Parathyroid adenoma (tissue), 2 donors: Measurements from ENCODE around the gene GPANK1.

Experiments
- H2AFZ ChIP-seq: fragments of 300-600 bp; sonication (generic); one replicate; pipeline ENCODE4 v1.7.0; 2017; ENCODE audit warnings: antibody characterized with exemption, mild to moderate bottlenecking
- H3K27ac ChIP-seq: fragments of 300-600 bp; sonication (generic); one replicate; pipeline ENCODE4 v1.7.0; 2017
- H3K27me3 ChIP-seq: fragments of 300-600 bp; sonication (generic); one replicate; pipeline ENCODE4 v1.7.0; 2017; ENCODE audit warnings: low read length; ENCODE audit not compliant: control insufficient read depth, insufficient read depth
- H3K36me3 ChIP-seq: fragments of 300-600 bp; sonication (generic); one replicate; pipeline ENCODE4 v1.7.0; 2017; ENCODE audit warnings: low read length; ENCODE audit not compliant: control insufficient read depth, insufficient read depth
- H3K4me1 ChIP-seq: fragments of 300-600 bp; sonication (generic); one replicate; pipeline ENCODE4 v1.7.0; 2017; ENCODE audit warnings: control low read depth
- H3K4me2 ChIP-seq: fragments of 300-600 bp; sonication (generic); one replicate; pipeline ENCODE4 v1.7.0; 2017; ENCODE audit warnings: low read length
- H3K4me3 ChIP-seq: fragments of 300-600 bp; sonication (generic); one replicate; pipeline ENCODE4 v1.7.0; 2017; ENCODE audit warnings: low read depth, low read length
- H3K79me2 ChIP-seq: fragments of 300-600 bp; sonication (generic); one replicate; pipeline ENCODE4 v1.7.0; 2017; ENCODE audit warnings: control low read depth
- H3K9ac ChIP-seq: fragments of 300-600 bp; sonication (generic); one replicate; pipeline ENCODE4 v1.7.0; 2017; ENCODE audit warnings: mild to moderate bottlenecking
- H3K9me3 ChIP-seq: fragments of 300-600 bp; sonication (generic); one replicate; pipeline ENCODE4 v1.7.0; 2017; ENCODE audit warnings: low read length; ENCODE audit not compliant: control insufficient read depth
- TF ChIP-seq, protein P1 (sequence below): fragments of 300-600 bp; sonication (generic); IDR thresholded peaks from one replicate; pipeline ENCODE4 v1.7.0; 2017; ENCODE audit warnings: antibody characterized with exemption, mild to moderate bottlenecking
- donor health status: primary hyperparathyroidism.

Gene GPANK1

DNA sequence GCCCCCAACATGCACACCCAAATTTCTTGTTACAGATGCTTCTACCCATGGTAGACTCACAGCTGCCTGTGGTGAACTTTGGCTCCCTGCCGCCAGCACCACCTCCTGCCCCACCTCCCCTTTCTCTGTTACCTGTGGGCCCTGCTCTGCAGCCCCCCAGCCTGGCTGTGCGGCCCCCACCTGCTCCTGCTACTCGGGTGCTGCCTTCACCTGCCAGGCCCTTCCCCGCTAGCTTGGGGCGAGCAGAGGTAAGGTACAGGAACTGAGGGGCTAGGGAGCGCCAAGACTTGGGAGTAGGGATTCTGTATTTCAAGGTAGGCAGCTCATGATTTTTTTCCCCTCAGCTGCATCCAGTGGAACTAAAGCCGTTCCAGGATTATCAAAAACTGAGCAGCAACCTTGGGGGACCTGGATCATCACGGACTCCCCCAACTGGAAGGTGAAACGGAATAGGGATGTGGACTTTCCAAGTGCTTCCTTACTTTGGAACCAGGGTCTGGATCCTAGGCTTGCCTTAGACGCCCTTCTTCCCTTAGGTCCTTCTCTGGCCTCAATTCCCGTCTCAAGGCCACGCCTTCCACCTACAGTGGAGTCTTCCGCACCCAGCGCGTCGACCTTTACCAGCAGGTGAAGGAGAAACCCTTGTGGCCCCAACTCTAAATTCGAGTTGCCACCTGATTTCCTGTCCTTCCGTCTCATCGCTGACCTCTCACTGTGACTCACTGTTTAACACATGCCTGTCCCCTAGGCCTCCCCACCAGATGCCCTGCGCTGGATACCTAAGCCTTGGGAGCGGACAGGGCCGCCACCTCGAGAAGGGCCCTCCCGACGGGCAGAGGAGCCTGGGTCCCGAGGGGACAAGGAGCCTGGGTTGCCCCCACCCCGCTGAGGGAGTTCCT lies 27.9 kb downstream of the GPANK1 start:
- Histone ChIP-seq H3K36me3 (no peaks in the 10 kb centered on the region), H3K79me2 (peaks cover 9% of the 10 kb centered on the region), H3K4me3 (no peak overlapping the region), H2AFZ (no peak overlapping the region), H3K9ac (no peak overlapping the region), H3K27me3 (no peaks in the 10 kb centered on the region), H3K27ac (no peak overlapping the region), H3K9me3 (no peaks in the 10 kb centered on the region), H3K4me1 (no peaks in the 10 kb centered on the region), H3K4me2 (no peak overlapping the region)
- TF ChIP-seq, protein P1, sequence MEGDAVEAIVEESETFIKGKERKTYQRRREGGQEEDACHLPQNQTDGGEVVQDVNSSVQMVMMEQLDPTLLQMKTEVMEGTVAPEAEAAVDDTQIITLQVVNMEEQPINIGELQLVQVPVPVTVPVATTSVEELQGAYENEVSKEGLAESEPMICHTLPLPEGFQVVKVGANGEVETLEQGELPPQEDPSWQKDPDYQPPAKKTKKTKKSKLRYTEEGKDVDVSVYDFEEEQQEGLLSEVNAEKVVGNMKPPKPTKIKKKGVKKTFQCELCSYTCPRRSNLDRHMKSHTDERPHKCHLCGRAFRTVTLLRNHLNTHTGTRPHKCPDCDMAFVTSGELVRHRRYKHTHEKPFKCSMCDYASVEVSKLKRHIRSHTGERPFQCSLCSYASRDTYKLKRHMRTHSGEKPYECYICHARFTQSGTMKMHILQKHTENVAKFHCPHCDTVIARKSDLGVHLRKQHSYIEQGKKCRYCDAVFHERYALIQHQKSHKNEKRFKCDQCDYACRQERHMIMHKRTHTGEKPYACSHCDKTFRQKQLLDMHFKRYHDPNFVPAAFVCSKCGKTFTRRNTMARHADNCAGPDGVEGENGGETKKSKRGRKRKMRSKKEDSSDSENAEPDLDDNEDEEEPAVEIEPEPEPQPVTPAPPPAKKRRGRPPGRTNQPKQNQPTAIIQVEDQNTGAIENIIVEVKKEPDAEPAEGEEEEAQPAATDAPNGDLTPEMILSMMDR = no peak

DNA sequence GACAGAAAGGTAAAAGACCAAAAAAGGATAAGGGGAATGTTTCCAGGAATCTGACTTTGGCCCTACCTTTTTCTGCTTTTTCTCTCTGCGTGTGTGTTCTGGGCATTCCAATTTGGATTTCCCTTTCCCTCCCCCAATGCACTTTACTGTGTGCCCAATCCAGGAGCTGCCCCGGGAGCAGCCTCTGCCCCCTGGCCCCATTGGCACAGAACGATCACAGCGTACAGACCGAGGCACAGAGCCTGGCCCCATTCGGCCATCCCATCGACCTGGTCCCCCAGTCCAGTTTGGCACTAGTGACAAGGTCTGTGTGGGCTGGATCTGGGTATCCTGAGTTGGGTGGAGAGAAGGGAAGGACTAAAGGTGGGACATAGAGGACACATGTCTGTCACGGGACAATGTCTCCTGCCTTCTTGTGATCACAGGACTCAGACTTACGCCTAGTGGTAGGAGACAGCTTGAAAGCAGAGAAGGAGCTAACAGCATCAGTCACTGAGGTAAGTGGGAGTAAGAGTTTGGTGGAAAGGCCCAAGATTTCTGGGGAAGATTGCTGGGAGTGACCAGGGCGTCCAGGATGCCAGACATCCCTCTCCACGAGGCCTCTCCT lies 29.7 kb downstream of the GPANK1 start:
- Histone ChIP-seq H3K27me3 (no peaks in the 10 kb centered on the region), H3K79me2 (peaks cover 9% of the 10 kb centered on the region), H3K4me2 (no peak overlapping the region), H3K27ac (no peak overlapping the region), H3K4me3 (no peak overlapping the region), H3K9me3 (no peaks in the 10 kb centered on the region), H2AFZ (no peak overlapping the region), H3K4me1 (no peaks in the 10 kb centered on the region), H3K9ac (no peak overlapping the region), H3K36me3 (no peaks in the 10 kb centered on the region)
- TF ChIP-seq, protein P1 = no peak

DNA sequence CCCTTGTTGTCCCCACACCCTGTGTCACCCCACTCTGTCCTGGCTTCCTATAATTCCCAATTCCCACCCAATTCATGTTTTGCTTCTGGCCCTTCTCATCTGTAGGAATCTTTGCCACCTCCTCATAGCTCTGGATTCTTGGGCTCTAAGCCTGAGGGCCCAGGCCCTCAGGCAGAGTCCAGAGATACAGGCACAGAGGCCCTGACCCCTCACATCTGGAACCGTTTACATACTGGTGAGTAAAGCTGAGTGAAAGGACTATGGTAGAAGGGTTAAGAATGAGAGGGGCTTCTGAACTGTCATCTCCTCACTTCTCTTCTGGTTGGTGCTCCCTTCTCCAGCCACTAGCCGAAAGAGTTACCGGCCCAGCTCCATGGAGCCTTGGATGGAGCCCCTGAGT lies 30.7 kb downstream of the GPANK1 start:
- Histone ChIP-seq H3K36me3 (no peaks in the 10 kb centered on the region), H3K4me2 (no peak overlapping the region), H3K9ac (no peak overlapping the region)

DNA sequence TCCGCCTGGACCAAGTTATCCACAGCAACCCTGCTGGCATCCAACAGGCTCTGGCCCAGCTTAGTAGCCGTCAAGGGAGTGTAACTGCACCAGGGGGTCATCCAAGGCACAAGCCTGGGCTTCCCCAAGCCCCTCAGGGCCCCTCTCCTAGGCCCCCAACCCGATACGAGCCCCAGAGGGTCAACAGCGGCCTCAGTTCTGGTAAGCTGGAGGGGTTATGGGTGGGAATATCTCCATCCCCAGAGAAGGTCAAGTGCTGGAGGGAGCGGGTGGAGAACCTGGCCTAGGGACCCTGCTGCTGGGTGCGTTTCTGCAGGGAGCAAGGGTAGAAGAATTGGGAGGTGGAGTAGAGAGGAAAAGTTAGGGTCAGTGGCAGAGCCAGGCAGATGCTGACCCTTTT lies 31.4 kb downstream of the GPANK1 start:
- Histone ChIP-seq H2AFZ (no peak overlapping the region), H3K79me2 (peaks cover 9% of the 10 kb centered on the region), H3K4me2 (no peak overlapping the region), H3K9ac (no peak overlapping the region), H3K4me3 (no peak overlapping the region), H3K4me1 (no peaks in the 10 kb centered on the region), H3K27me3 (no peaks in the 10 kb centered on the region), H3K9me3 (no peaks in the 10 kb centered on the region), H3K27ac (no peak overlapping the region), H3K36me3 (no peaks in the 10 kb centered on the region)
- TF ChIP-seq, protein P1 = no peak

More for the DNA sequence above, 30.7 kb downstream of the GPANK1 start:
- H3K79me2 ChIP-seq = peaks cover 9% of the 10 kb centered on the region
- no peak overlapping the region for H2AFZ ChIP-seq
- TF ChIP-seq, protein P1 = no peak
- H3K27ac ChIP-seq = no peak overlapping the region
- no peaks in the 10 kb centered on the region for H3K4me1 ChIP-seq
- H3K27me3 ChIP-seq = no peaks in the 10 kb centered on the region
- H3K4me3 ChIP-seq = no peak overlapping the region
- H3K9me3 ChIP-seq = no peaks in the 10 kb centered on the region
